Gastroesophageal sphincter (tissue), 3 donors: ENCODE results near the gene CFHR1.

Experiments
- CTCF ChIP-seq, 4 experiments: fragments of 200-600 bp in 2 of 4; fragments of 450-650 bp in 2 of 4; sonication (generic) in 1 of 4; IDR thresholded peaks; one replicate each; pipeline ENCODE4 v1.5.1; 2017 to 2019; ENCODE audit warnings: antibody characterized with exemption in 4 of 4, mild to moderate bottlenecking in 2 of 4, moderate library complexity in 2 of 4
- POLR2AphosphoS5 ChIP-seq: sonication (generic); formaldehyde crosslinking; IDR thresholded peaks from one replicate; pipeline ENCODE4 v1.6.1; 2017; ENCODE audit warnings: antibody characterized with exemption

- no peak for TF ChIP-seq POLR2AphosphoS5
- no peak for TF ChIP-seq CTCF (IDR thresholded peaks at IDR 0.05)
Observed at GRCh38 chr1:196808529-196809235, 10.8 kb upstream of the CFHR1 start.
